Left lung (tissue), 10 donors: ENCODE results near the gene LRRC32. TPM values are rescaled to one million over a fixed set of nuclear protein-coding genes. Genes with fewer than 3 reads are reported as not detected.

Source experiments
- ATAC-seq: fragments of 200-7000 bp; cut with Tn5 transposase; one replicate; pipeline ENCODE4 v1.9.1; 2020; ENCODE audit warnings: moderate library complexity
- DNase-seq, 4 donors: peaks; one replicate each; pipeline ENCODE4 v3.0.0-alpha.2; 2013 to 2020
- H3K27ac ChIP-seq, 2 donors: fragments of 200-600 bp; sonication (generic) in 1 of 2; one replicate each; pipeline versions ENCODE4 v1.5.0 to v1.8.0; 2020 to 2021
- H3K27me3 ChIP-seq, 2 donors: fragments of 200-600 bp; sonication (generic) in 1 of 2; one replicate each; pipeline versions ENCODE4 v1.5.0 to v1.8.0; 2020 to 2021
- H3K36me3 ChIP-seq, 2 donors: fragments of 200-600 bp; sonication (generic) in 1 of 2; one replicate each; pipeline versions ENCODE4 v1.5.0 to v1.8.0; 2020 to 2021
- H3K4me1 ChIP-seq, 2 donors: fragments of 200-600 bp; one replicate each; pipeline ENCODE4 v1.8.0; 2021
- H3K4me3 ChIP-seq, 2 donors: fragments of 200-600 bp; sonication (generic) in 1 of 2; one replicate each; pipeline versions ENCODE4 v1.5.0 to v1.8.0; 2020 to 2021; ENCODE audit warnings: mild to moderate bottlenecking in 1 of 2
- H3K9me3 ChIP-seq, 2 donors: fragments of 200-600 bp; sonication (generic) in 1 of 2; one replicate each; pipeline versions ENCODE4 v1.5.0 to v1.8.0; 2020 to 2021
- CTCF ChIP-seq, 2 donors: fragments of 200-600 bp; sonication (generic) in 1 of 2; IDR thresholded peaks; one replicate each; pipeline versions ENCODE4 v1.5.0 to v1.8.0; 2021; ENCODE audit warnings: antibody characterized with exemption in 2 of 2
- intact Hi-C, 2 donors: fragments of 100-400 bp; cut with DNase I; formaldehyde crosslinking; loops; one replicate each; pipeline versions ENCODE4 v1.11.2 to v1.14.2; 2022
- polyA plus RNA-seq, 6 donors: library from polyadenylated mRNA; unstranded; fragments of 120-200 nt; gene quantifications; one replicate each; pipeline ENCODE4 v1.2.1, GENCODE V29; 2013; ENCODE audit not compliant: insufficient read length in 6 of 6
- total RNA-seq, 2 donors: library from RNA; stranded (reverse); fragmentation: NEBNext Ultra II Directional; extraction: Animal tissue kit (Norgen Biotek cat#: 25700); gene quantifications; one replicate each; pipeline ENCODE4 v1.2.1, GENCODE V29; 2021
- donor health status: DM: no; HTN: yes; CAD: no.
- donor health status: DM: no; HTN: no; CAD: no.

Gene LRRC32
- total and polyA plus RNA-seq, 8 donors: 38.7 to 66.8 (median 45.0) TPM

DNA sequence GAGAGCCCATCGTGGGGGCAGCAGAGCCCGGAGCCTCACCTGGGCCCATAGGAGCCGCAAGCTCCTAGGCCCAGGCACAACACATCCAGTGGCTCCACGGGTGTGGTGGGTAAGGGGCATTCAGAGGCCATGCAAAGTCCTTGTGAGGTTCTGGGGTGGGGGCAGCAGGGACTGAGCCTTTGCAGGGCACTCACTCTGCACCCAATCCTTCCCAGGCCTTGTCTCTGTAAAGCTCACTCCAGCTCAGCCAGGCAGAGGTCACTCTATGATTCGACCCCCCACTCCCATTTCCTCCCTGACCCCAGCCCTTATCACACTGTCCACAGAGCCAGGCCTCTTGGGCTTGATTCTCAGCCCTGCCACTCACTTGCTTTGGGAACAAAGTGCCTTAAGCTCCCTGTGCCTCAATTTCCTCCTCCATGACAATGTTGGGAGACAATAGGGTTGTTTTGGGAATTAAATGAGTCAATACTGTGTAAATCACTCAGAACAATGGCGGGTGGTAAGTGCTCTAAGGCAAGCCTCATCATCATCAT, 46.6 kb downstream of the LRRC32 start:
- no peak for TF ChIP-seq CTCF (IDR thresholded peaks at IDR 0.05)
- Histone ChIP-seq H3K27ac (no peak overlapping the region), H3K27me3 (no peaks in the 10 kb centered on the region), H3K4me3 (no peak overlapping the region), H3K9me3 (peaks cover 0 to 12% of the 10 kb centered on the region in 2 donors), H3K36me3 (no peaks in the 10 kb centered on the region), H3K4me1 (peaks cover 0 to 19% of the 10 kb centered on the region in 2 donors)
- ATAC-seq (no peak), DNase-seq (no peak)
- intact Hi-C loops: no loop called here

DNA sequence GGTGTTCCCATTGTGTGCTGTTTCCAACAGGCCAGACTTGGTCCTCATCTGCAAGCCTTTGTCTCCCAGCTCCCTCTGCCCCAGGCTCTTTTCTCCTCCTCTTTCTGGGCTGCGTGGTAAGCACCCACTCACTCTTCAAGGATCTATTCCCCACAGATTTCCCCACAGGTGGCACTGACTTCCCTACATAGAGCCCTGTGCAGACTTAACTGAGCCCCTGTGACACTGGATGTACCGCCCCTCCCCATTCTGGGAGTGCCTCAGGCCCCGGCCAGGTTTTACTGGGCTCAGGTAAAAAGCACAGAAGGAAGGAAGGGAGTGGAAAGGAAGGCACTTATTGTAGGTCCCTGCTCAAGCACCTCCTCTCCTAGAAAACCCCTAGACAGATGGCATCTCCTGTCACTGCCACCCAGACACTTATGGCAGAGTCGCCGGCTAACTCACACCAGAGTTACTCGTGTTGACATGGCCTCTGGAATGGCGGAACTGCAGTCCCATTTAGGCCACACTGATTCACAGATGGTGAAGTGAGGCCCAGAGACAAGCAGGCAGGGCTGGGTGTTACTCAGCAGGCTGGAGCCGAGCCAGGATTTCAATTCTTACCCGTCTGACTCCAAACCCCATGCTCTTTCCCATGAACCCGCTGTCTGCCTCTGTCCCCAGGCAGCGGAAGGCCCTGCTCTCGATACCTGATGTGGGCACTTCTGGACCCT, 47.2 kb downstream of the LRRC32 start:
- H3K4me3 ChIP-seq: no peak overlapping the region

GRCh38 chr11:76622493-76623094, 48.0 kb downstream of the LRRC32 start:
- no peaks in the 10 kb centered on the region for H3K36me3 ChIP-seq
- H3K27ac ChIP-seq: no peak overlapping the region
- H3K4me3 ChIP-seq: no peak overlapping the region
- H3K27me3 ChIP-seq: no peaks in the 10 kb centered on the region
- ATAC-seq (no peak), DNase-seq (no peak)
- no peak for TF ChIP-seq CTCF (IDR thresholded peaks at IDR 0.05)
- intact Hi-C loops: no loop called here
- peaks cover 0 to 12% of the 10 kb centered on the region in 2 donors for H3K4me1 ChIP-seq
- H3K9me3 ChIP-seq: peaks cover 0 to 12% of the 10 kb centered on the region in 2 donors

More for the DNA sequence above, 47.2 kb downstream of the LRRC32 start:
- no peaks in the 10 kb centered on the region for H3K36me3 ChIP-seq
- no peak for TF ChIP-seq CTCF (IDR thresholded peaks at IDR 0.05)
- H3K27ac ChIP-seq: no peak overlapping the region
- H3K27me3 ChIP-seq: no peaks in the 10 kb centered on the region
- DNase-seq (no peak), ATAC-seq (no peak)
- H3K9me3 ChIP-seq: peaks cover 0 to 12% of the 10 kb centered on the region in 2 donors
- peaks cover 0 to 15% of the 10 kb centered on the region in 2 donors for H3K4me1 ChIP-seq
- intact Hi-C loops: no loop called here

- H3K27me3 ChIP-seq: no peaks in the 10 kb centered on the region
- H3K27ac ChIP-seq: no peak overlapping the region
- H3K4me1 ChIP-seq: peaks cover 0 to 4% of the 10 kb centered on the region in 2 donors
- H3K36me3 ChIP-seq: no peaks in the 10 kb centered on the region
- H3K4me3 ChIP-seq: no peak overlapping the region
- DNase-seq (no peak), ATAC-seq (no peak)
- intact Hi-C loops: no loop called here
- TF ChIP-seq CTCF (IDR thresholded peaks at IDR 0.05): no peak
- peaks cover 0 to 12% of the 10 kb centered on the region in 2 donors for H3K9me3 ChIP-seq
Measured at GRCh38 chr11:76621868-76622267, 48.7 kb downstream of the LRRC32 start.

GRCh38 chr11:76621466-76621865, 49.1 kb downstream of the LRRC32 start:
- Histone ChIP-seq H3K9me3 (peaks cover 0 to 12% of the 10 kb centered on the region in 2 donors), H3K36me3 (no peaks in the 10 kb centered on the region), H3K4me1 (peaks cover 0 to under 1% of the 10 kb centered on the region in 2 donors), H3K27ac (no peak overlapping the region), H3K4me3 (no peak overlapping the region), H3K27me3 (no peaks in the 10 kb centered on the region)
- ATAC-seq (no peak), DNase-seq (no peak)
- intact Hi-C loops: no loop called here
- TF ChIP-seq CTCF (IDR thresholded peaks at IDR 0.05): no peak
